LNCaP clone FGC (cell line): ENCODE results near the gene FSTL4.

ENCODE experiments used
- DNase-seq: peaks from one replicate; pipeline ENCODE4 v3.0.0-alpha.2; 2011; ENCODE audit warnings: low read depth
- H3K4me3 ChIP-seq: 2 replicates; pipeline ENCODE4 v1.5.1; 2011; ENCODE audit warnings: mild to moderate bottlenecking, low read depth, low read length, control low read depth
- CTCF ChIP-seq: IDR thresholded peaks from 2 replicates; pipeline ENCODE4 v1.5.1; 2012; ENCODE audit warnings: mild to moderate bottlenecking; ENCODE audit not compliant: control insufficient read depth, insufficient read depth; ENCODE audit errors: extremely low read depth

FSTL4 gene

GRCh38 chr5:133314086-133314485 is 298.3 kb downstream of the FSTL4 start:
- H3K4me3 ChIP-seq: no peak overlapping the region
- peak; percentile 33 for DNase-seq
- TF ChIP-seq CTCF: no peak

- no peak for DNase-seq
- TF ChIP-seq CTCF: no peak
- no peak overlapping the region for H3K4me3 ChIP-seq
Observed at GRCh38 chr5:133311176-133311575, 301.2 kb downstream of the FSTL4 start.

GRCh38 chr5:133309984-133310621 is 302.2 kb downstream of the FSTL4 start:
- no peak for TF ChIP-seq CTCF
- no peak for DNase-seq
- no peak overlapping the region for H3K4me3 ChIP-seq

GRCh38 chr5:133309166-133309795 is 303.1 kb downstream of the FSTL4 start:
- TF ChIP-seq CTCF: no peak
- no peak overlapping the region for H3K4me3 ChIP-seq
- no peak for DNase-seq

- no peak for DNase-seq
- no peak for TF ChIP-seq CTCF
- H3K4me3 ChIP-seq: no peak overlapping the region
Observed at GRCh38 chr5:133307275-133307674, 305.1 kb downstream of the FSTL4 start.

GRCh38 chr5:133304707-133305216 is 307.6 kb downstream of the FSTL4 start:
- TF ChIP-seq CTCF: no peak
- DNase-seq: no peak
- no peak overlapping the region for H3K4me3 ChIP-seq
